PC-3 (cell line): ENCODE measurements around the gene CACNA1B. TPM values are rescaled to one million over a fixed set of nuclear protein-coding genes. Genes with fewer than 3 reads are reported as not detected.

Experiments used
- ATAC-seq: fragments of 200-7000 bp; cut with Tn5 transposase; 2 replicates; pipeline ENCODE4 v1.9.1; 2020; ENCODE audit warnings: mild to moderate bottlenecking, moderate library complexity
- BruUV-seq: library from RNA; stranded (reverse); fragments of 400-500 nt; replicated peaks from 2 replicates; lab custom pipeline; 2021; lab: Mats Ljungman, UMichigan
- CTCF ChIA-PET: fragments of 300-600 bp; sonication (Branson Sonifier 250); formaldehyde crosslinking; loops from one replicate; lab custom pipeline; 2022; ENCODE audit warnings: antibody characterized with exemption; lab: Charles Lee
- POLR2A ChIA-PET: fragments of 300-600 bp; sonication (Branson Sonifier 250); formaldehyde crosslinking; loops from one replicate; lab custom pipeline; 2022; ENCODE audit warnings: antibody characterized with exemption; ENCODE audit not compliant: unreplicated experiment; lab: Charles Lee
- DNase-seq: peaks from one replicate; pipeline ENCODE4 v3.0.0-alpha.2; 2015
- H2AFZ ChIP-seq: fragments of 300-600 bp; sonication (generic); 2 replicates; pipeline ENCODE4 v1.6.0; 2016; ENCODE audit warnings: antibody characterized with exemption, low read length
- H3F3A ChIP-seq: fragments of 300-600 bp; sonication (generic); one replicate; pipeline ENCODE4 v1.6.0; 2017; ENCODE audit warnings: antibody characterized with exemption, low read length, control low read depth, mild to moderate bottlenecking; ENCODE audit not compliant: unreplicated experiment
- H3K27ac ChIP-seq: fragments of 300-600 bp; sonication (generic); 2 replicates; pipeline ENCODE4 v1.5.1; 2016; ENCODE audit warnings: mild to moderate bottlenecking, low read length
- H3K27me3 ChIP-seq: fragments of 300-600 bp; sonication (generic); 2 replicates; pipeline ENCODE4 v1.6.1; 2016; ENCODE audit warnings: low read length, mixed read lengths
- H3K36me3 ChIP-seq: fragments of 300-600 bp; sonication (generic); 2 replicates; pipeline ENCODE4 v1.6.1; 2016; ENCODE audit warnings: low read depth, mixed run types, low read length, mixed read lengths
- H3K4me1 ChIP-seq: fragments of 300-600 bp; sonication (generic); 2 replicates; pipeline ENCODE4 v1.5.1; 2016; ENCODE audit warnings: low read length; ENCODE audit not compliant: insufficient read depth
- H3K4me2 ChIP-seq: fragments of 300-600 bp; sonication (generic); 2 replicates; pipeline ENCODE4 v1.6.0; 2016; ENCODE audit warnings: low read length
- H3K4me3 ChIP-seq: fragments of 300-600 bp; sonication (generic); 2 replicates; pipeline ENCODE4 v1.5.1; 2016; ENCODE audit warnings: mild to moderate bottlenecking, low read length, mixed read lengths
- H3K79me2 ChIP-seq: fragments of 300-600 bp; sonication (generic); 2 replicates; pipeline ENCODE4 v1.6.1; 2017; ENCODE audit warnings: low read length, mixed read lengths
- H3K9ac ChIP-seq: fragments of 300-600 bp; sonication (generic); 2 replicates; pipeline ENCODE4 v1.6.0; 2016; ENCODE audit warnings: mild to moderate bottlenecking, low read length
- H3K9me2 ChIP-seq: fragments of 300-600 bp; sonication (generic); replicated peaks from 2 replicates; pipeline ENCODE4 v1.6.1; 2016; ENCODE audit warnings: mixed run types, low read length, mixed read lengths
- H3K9me3 ChIP-seq: fragments of 300-600 bp; sonication (generic); 2 replicates; pipeline ENCODE4 v1.6.1; 2016; ENCODE audit warnings: low read length, mixed read lengths
- H4K20me1 ChIP-seq: fragments of 300-600 bp; sonication (generic); 2 replicates; pipeline ENCODE4 v1.6.1; 2016; ENCODE audit warnings: low read length, mixed read lengths
- EZH2 ChIP-seq: fragments of 300-600 bp; sonication (generic); IDR thresholded peaks from one replicate; pipeline ENCODE4 v1.6.1; 2017; ENCODE audit warnings: antibody characterized with exemption, mild to moderate bottlenecking, low read length; ENCODE audit not compliant: unreplicated experiment
- EZH2phosphoT487 ChIP-seq: fragments of 300-600 bp; sonication (generic); IDR thresholded peaks from 2 replicates; pipeline ENCODE4 v1.6.1; 2018; ENCODE audit warnings: mild to moderate bottlenecking, antibody characterized with exemption, low read length, borderline replicate concordance
- intact Hi-C: fragments of 100-400 bp; cut with micrococcal nuclease; formaldehyde crosslinking; loops from 2 replicates; pipeline ENCODE4 v1.9.0; 2023
- total RNA-seq: library from RNA; depleted of rRNA; stranded (reverse); fragments of >200 nt; gene quantifications from 2 replicates; pipeline ENCODE4 v1.2.3, GENCODE V29; 2014
- TF ChIP-seq, protein P1 (sequence below): fragments of 300-600 bp; sonication (generic); conservative IDR thresholded peaks from 2 replicates; pipeline ENCODE4 v1.5.1; 2017; ENCODE audit warnings: antibody characterized with exemption, low read depth, mild to moderate bottlenecking, low read length

Gene CACNA1B
- total RNA-seq, 1 experiment from 2014 or later, result not detected

DNA sequence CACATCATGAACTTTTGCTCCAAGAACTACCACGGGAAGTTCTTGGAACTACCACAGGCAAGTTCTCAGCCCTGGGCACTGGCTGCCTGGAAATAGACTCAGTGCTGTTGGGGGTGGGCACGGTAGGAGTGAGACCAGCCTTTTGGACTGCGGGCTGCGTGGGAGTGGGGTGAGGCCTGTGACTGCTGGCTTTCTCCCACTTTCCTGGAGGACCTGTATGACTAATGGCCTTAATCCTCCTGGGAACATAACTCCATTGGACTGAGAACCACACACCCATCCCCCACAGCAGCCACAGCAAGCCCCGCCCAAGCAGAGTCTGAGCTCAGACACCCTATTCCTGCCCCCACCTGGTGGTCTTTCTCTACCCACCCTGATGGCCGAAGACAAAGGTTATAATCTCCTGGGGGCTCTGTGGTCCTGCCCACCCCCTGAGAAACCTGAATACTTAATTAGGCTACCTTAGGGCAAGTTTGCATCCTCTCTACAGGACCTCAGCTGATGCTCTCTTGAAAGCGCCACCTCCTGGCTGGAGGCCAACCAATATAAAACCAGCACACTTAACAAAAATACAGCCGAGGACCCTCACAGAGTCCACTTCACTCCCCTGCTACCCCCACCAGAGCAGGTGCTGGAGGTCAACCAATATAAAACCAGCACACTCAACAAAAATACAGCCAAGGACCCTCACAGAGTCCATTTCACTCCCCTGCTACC, 112.6 kb downstream of the CACNA1B start:
- no peak for DNase-seq
- no peaks in the 10 kb centered on the region for H3K36me3 ChIP-seq
- intact Hi-C loops, result no loop called here
- no peaks in the 10 kb centered on the region for H3F3A ChIP-seq
- H3K4me3 ChIP-seq, result no peak overlapping the region
- no peaks in the 10 kb centered on the region for H3K79me2 ChIP-seq
- ChIA-PET POLR2A (no interaction called here), CTCF (no interaction called here)
- peaks cover 15% of the 10 kb centered on the region for H3K27me3 ChIP-seq
- H3K9me2 ChIP-seq, result no peaks in the 10 kb centered on the region
- H2AFZ ChIP-seq, result no peak overlapping the region
- ATAC-seq, result no peak
- no peak overlapping the region for H3K9ac ChIP-seq
- H3K4me2 ChIP-seq, result no peak overlapping the region
- no TSS peak for BruUV-seq
- no peak overlapping the region for H3K27ac ChIP-seq
- H3K9me3 ChIP-seq, result no peaks in the 10 kb centered on the region
- no peaks in the 10 kb centered on the region for H4K20me1 ChIP-seq
- no peak for TF ChIP-seq EZH2phosphoT487
- no peak for TF ChIP-seq EZH2
- TF ChIP-seq, protein P1, sequence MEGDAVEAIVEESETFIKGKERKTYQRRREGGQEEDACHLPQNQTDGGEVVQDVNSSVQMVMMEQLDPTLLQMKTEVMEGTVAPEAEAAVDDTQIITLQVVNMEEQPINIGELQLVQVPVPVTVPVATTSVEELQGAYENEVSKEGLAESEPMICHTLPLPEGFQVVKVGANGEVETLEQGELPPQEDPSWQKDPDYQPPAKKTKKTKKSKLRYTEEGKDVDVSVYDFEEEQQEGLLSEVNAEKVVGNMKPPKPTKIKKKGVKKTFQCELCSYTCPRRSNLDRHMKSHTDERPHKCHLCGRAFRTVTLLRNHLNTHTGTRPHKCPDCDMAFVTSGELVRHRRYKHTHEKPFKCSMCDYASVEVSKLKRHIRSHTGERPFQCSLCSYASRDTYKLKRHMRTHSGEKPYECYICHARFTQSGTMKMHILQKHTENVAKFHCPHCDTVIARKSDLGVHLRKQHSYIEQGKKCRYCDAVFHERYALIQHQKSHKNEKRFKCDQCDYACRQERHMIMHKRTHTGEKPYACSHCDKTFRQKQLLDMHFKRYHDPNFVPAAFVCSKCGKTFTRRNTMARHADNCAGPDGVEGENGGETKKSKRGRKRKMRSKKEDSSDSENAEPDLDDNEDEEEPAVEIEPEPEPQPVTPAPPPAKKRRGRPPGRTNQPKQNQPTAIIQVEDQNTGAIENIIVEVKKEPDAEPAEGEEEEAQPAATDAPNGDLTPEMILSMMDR, result no peak
- no peaks in the 10 kb centered on the region for H3K4me1 ChIP-seq

DNA sequence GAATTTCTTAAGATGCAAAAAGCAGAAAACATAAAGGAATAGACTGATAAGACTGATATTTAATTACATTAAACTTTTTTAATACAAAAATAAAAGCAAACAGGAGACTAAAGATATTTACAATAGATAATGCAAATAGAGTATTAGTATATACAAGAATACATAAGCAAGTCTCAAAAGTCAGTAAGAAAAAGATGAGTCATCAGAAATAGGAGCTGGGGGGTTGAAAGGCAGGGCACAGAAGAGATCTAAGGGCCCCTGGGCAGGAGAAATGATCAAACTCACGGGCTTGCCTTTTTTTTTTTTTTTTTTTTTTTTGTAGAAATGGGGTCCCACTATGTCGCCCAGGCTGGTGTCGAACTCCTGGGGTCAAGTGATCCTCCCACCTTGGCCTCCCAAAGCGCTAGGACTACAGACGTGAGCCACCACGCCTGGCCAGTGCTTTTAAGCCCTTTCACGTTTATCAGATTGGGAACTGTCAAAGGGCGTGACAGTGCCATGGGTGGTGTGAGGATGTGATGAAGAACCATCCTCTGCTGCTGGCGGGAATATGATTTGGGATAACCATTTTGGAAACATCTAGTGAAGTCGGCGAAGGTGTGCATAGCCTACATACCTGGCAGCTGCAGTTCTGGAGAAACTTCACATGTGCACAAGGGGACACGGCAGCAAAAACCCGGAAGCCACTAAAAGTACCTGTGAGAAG, 126.1 kb downstream of the CACNA1B start:
- CTCF ChIA-PET, result no interaction called here
- no peaks in the 10 kb centered on the region for H3K9me3 ChIP-seq
- no peak overlapping the region for H2AFZ ChIP-seq
- H3K4me2 ChIP-seq, result no peak overlapping the region
- no peak overlapping the region for H3K9ac ChIP-seq
- H3K9me2 ChIP-seq, result no peaks in the 10 kb centered on the region
- H3K79me2 ChIP-seq, result no peaks in the 10 kb centered on the region
- H4K20me1 ChIP-seq, result no peaks in the 10 kb centered on the region
- BruUV-seq, result no TSS peak
- DNase-seq, result no peak
- no peak overlapping the region for H3K4me3 ChIP-seq
- H3K27me3 ChIP-seq, result peaks cover 17% of the 10 kb centered on the region; the same call in 1 of the 2 replicates
- intact Hi-C loops, result no loop called here
- POLR2A ChIA-PET, result no interaction called here
- TF ChIP-seq EZH2 (no peak), EZH2phosphoT487 (no peak)
- TF ChIP-seq, protein P1, result no peak
- no peaks in the 10 kb centered on the region for H3F3A ChIP-seq
- no peaks in the 10 kb centered on the region for H3K36me3 ChIP-seq
- H3K27ac ChIP-seq, result no peak overlapping the region
- no peaks in the 10 kb centered on the region for H3K4me1 ChIP-seq
- ATAC-seq, result no peak
